GM18526 (cell line): Measurements from ENCODE around the gene CCM2.

Experiments
- POLR2A ChIP-seq: IDR thresholded peaks from 3 replicates; pipeline ENCODE4 v1.6.1; 2011; ENCODE audit not compliant: insufficient read length; ENCODE audit errors: extremely low read depth

The CCM2 gene

DNA sequence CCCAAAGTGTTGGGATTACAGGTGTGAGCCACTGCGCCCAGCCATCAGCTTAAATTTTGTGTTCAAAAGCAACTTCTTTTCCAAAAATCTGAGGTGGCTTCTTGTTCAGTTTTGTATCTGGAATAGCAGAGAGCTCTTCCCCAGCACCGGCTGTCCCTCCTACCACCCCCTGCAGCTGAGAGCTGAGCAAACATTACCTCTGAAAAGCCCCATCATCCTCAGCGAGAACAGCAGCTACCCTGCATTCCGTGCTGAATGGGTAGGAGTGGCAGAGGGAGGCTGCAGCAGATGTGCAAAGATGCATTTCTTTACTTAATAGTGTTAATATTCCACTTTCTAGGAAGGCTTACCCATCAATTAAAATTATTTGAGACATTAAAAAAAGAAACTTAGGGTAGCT lies 31.8 kb downstream of the CCM2 start:
- no peak for TF ChIP-seq POLR2A

DNA sequence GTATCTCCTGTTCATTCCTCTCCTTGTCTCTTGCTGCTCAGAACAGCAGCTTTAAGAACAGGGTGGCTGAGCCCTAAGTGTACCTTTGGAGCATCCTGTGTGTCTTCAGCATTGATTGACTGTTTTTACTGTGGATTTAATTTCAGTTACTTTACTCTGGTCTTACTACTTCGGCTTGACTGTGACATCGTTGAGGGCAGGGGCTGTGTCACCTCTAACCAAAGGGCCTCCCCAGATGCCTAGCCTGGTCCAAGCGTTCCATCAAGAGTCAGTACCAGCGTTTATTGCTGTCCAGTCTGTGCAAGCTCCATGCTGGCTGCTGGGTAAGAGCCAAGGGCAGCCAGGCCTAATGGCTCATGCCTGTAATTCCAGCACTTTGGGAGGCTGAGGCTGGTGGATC lies 32.4 kb downstream of the CCM2 start:
- no peak for TF ChIP-seq POLR2A

DNA sequence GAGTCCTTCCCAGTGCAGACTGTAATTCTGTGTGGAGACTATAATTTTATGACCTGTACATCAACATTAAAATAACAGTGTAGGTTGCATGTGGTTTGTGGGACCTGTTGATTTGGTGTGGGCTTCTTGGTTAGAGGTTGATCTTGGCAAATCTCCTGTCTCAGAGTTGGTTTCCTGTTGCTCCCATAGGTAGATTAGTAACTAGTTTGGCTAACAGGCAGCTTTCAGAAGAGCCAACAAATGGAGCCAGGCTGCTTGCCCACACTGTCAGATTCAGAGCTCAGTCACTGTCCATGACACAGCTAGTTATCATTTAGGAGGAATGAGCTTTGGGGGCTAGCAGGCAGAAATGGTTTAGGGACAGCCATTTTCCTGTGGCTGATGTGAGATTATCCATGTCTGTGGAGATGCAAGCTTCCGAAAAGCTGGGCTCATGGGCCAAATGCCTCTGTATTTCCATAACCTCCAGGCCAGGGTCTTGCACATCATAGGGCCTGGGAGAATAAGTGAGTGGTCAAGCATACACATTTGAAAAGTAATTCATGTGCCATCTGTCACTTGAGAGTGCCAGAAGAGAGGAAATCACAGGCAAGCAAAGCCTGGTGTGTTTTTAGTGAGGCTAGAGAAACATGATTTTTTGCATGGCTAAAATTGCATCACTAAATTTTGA lies 33.4 kb downstream of the CCM2 start:
- TF ChIP-seq POLR2A: no peak

DNA sequence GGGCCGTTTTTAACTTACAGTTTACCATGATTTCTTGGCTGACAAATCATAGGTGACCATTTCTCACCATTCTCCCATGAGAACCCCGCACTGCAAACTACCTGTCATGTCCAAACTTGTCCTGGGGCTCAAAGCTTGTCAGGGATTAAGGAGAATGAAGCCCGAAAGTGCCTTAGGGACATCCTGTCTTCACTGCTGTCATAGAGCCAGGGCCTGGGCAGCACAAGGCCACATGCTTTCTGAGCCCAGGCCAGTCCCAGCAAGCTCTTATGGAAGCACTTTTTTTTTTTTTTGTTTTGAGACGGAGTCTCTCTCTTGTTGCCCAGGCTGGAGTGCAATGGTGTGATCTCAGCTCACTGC lies 33.9 kb downstream of the CCM2 start:
- TF ChIP-seq POLR2A: no peak

DNA sequence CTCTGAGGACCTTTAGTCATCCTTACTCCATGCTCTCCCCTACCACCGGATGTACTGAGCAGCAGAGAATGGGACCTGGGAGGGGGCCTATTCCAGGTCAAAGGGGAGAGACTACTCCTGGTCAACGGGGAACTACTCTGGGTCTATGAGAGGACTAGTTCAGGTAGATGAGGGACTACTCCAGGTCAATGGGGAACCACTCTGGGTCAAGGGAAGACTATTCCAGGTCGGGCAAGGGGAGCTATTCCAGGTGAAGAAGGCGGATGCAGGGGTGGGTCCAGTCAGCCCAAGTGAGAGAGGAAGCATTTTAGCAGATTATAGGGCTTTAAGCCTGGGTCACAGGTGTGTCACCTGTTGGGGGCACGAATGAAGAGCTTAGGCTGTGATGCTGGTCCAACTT lies 35.4 kb downstream of the CCM2 start:
- TF ChIP-seq POLR2A: no peak

DNA sequence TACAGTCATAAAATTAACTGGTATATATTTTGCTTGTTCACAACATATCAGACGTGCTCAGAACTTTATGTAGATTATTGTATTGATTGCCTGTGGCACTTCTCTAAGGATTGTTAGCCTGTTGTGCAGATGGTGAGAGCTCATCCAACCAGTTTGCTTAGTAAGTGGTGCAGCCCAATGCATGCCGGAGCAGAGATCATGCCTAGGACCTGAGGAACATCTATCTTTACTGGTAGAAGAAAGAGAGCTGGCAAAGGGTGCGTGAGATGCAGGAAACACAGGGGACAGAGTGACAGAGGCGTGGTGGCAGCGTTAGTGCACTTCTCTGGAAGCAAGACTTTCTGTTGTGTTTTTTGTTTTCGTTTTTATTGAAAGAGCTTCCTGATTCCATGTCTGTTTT lies 35.9 kb downstream of the CCM2 start:
- no peak for TF ChIP-seq POLR2A

DNA sequence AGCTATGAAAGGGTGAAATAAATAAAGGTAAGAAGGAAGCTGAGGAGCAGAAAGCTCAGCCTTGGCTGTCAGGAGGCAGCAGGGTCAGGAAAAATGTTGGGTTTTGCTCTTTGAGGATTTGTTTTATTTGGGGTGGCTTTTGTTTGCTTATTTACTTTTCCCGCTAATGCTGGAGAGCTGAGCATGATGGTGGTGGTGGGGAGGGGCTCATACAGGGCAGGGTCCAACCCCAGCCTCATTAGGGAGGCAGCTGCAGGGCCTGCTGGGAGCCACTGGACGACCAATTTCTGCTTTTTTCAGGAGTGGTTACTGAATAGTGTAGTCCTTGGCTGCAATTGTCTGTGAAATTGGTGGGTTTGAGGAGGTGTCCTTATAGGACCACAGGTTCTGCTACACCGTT lies 36.3 kb downstream of the CCM2 start:
- no peak for TF ChIP-seq POLR2A

DNA sequence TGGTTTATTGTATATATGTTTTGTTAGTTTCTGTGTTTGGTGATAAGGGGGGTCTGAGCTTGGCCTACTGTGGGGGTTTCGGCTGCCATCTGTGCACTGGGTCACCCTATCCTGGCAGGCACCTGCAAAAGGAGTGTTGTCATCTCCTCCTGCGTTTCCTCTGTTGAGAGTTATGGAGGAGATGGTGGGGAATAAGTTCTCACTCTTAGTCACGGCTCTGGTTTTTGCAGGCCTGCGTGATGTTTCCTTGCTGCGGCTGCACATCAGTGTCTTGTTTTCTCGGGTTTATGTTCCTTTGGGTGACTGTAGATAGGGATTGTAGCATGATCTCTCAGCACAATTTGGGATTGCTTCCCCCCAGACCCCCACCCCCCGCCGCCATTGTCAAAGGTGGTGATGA lies 36.8 kb downstream of the CCM2 start:
- no peak for TF ChIP-seq POLR2A

DNA sequence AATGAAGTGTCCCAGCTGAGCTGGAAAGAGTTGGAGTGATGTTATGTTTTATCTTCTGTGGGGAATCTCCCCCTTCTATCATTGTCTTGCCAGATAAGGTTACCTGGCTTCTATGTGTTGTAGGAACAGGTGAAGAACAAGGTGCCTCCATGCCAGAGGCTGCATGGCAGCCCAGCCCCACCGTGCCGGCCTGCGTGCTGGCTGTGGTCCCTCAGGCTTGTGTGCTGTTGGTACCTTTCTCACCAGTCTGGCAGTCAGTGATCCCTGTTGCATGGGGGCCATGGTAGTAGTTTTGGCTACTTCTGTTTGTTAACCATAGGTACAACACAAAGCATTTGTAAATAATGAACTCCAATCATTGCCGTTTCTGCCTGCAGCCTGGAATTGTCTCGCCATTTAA lies 37.9 kb downstream of the CCM2 start:
- no peak for TF ChIP-seq POLR2A

DNA sequence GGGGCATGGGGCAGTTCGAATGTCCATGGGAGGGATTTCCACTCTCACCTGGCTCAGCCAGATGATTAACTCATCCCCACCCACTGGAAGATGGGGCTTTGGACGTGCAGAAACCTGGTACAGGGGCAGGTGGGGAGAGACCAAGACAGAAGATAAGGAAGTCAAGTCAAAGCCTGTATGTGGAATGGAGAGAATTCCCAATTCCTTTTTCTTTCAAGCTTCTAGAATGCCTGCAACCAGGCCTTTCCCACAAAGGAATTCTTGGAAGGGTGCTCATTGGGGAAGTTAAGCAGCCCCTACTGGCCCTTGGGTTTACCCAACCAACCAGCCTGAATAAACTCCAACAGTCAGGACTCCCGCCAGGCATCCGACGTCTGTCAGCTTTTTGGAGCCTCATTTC lies 39.1 kb downstream of the CCM2 start:
- TF ChIP-seq POLR2A: no peak

DNA sequence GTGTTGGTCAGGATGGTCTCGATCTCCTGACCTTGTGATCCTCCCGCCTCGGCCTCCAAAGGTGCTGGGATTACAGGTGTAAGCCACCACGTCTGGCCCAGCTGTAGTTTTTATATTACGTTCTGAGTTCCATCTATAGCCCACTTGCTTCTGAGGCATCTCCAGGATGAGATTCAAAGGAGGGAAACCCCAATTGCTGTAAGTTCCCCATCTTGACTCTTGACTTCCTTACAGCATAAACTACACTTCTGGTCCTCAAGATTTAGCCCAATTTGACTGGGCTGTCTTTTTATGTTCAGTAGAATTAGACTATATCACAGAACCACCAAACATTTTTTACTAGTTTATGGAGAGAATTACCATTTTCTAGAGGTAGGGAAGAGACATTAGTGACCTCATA lies 44.3 kb downstream of the CCM2 start:
- no peak for TF ChIP-seq POLR2A

DNA sequence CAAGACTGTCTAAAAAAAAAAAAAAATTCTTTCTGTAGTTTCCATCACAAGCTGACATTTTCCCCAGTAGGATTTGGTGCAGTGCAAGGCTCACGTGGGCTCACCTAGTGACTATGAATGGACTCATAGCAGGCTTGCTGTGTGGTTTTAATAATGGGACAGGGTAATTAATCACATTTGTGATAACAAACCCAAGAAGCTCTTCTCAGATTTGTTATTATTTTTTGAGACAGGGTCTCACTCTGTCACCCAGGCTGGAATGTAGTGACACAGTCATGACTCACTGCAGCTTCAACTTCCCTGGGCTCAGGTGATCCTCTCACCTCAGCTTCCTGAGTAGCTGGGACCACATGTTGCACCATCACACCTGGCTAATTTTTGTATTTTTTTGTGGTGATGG lies 48.7 kb downstream of the CCM2 start:
- no peak for TF ChIP-seq POLR2A

DNA sequence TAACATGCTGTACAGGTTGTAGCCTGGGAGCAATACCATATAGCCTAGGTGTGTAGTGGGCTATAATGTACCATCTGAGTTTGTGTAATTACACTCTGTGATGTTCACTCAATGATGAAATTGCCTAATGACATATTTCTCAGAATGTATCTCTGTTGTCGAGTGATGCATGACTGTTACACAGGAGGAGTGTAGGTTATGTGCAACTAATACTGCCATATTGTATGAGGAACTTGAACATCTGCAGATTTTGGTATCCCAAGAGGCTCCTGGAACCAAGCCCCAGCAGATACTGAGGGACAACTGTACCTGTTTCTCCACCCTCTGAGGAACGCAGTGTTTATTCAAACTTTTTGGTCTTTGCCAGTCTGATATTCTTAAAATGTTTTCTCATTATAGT lies 50.2 kb downstream of the CCM2 start:
- TF ChIP-seq POLR2A: no peak

DNA sequence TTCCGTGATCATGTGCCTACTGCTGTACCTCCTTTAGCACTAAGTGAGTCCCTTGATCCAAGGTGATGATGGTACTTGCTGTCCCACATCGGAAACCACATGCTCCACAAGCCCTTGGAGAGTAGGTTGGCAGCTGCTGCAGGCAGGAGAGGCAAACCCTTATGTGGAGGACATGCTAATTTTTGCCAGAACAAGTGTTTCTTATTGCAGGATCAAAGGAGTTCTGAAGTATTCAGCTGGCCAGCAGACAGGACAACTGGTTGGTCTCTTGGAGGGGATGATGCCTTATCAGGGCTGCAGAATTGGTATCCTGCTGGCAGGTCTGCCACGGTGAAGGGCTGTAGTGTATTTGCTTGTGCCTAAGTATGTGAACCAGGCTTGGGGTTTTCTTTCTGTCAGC lies 52.0 kb downstream of the CCM2 start:
- TF ChIP-seq POLR2A: no peak

DNA sequence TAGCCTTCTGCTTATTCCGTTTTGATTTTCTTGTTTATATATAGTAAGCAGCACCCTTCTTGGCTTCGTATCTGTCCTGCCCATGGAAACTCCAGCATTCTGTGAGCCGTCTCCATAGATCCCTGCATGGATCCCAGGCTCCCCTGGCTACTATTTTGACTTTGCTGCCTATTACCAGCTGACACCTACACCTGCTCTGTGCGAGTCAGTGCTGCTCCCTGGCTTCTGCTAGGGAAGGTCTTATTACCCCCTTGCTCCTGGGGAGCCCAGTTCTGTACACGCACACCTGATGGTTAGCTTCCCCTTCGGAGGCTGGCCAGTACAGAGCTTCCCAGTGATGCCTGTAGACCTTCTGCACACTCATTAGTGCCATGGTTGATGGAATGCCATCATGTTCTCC lies 53.4 kb downstream of the CCM2 start:
- TF ChIP-seq POLR2A: no peak

DNA sequence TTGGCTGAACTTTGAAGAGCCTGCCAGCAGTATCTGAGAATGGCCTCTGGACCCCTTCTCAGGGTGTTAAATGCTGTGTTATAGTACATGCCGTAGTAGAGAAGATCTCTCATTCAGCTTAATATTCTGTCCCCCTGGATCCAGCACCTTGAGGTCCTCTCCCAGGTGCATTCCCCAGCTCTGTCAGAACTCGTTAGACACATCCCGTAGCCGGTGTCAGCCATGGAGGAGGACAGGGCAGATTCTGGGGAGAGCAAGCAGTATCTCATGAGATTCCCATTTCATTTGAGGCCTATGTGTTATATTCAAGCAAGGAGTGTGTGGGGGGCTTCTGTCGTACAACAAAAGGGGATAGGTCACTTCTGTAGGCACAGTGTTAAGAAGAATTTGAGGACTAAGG lies 53.9 kb downstream of the CCM2 start:
- no peak for TF ChIP-seq POLR2A

DNA sequence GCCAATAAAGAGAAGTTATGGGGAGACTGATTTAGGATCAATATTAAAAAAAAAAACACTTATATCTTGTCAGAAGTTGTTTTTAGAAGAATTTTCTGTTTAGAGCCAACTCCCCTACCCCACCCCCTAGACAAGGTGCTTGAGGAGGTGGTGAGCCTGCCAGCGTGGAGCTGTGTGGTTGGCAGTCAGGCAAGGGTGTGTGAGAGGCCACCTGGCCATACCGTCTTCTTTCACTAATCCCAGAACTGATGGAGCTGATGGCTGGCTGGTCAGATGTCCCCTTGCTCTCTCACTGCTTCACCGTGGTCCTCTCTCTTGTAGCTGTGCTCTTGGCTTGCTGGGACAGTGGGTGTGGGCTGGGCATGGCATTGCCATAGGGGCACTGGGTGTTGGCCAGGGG lies 54.4 kb downstream of the CCM2 start:
- no peak for TF ChIP-seq POLR2A

DNA sequence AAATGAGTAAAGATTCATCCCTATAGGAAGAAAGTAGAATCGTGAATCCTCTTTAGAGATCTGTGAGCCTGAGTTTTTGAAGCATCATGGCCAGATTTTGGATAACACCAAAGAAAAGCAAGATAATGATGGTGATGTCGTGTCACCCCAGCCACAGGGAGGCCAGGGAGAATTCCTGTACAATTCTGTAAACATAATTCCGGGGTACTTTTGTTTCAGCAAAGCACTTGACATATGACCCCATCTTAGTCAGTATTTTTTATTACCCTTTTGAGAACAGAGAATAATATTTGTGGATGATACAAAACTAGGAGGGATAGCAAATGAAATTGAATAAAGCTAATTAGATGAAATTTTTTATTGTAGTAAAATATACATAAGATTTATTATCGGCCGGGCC lies 55.0 kb downstream of the CCM2 start:
- TF ChIP-seq POLR2A: no peak

DNA sequence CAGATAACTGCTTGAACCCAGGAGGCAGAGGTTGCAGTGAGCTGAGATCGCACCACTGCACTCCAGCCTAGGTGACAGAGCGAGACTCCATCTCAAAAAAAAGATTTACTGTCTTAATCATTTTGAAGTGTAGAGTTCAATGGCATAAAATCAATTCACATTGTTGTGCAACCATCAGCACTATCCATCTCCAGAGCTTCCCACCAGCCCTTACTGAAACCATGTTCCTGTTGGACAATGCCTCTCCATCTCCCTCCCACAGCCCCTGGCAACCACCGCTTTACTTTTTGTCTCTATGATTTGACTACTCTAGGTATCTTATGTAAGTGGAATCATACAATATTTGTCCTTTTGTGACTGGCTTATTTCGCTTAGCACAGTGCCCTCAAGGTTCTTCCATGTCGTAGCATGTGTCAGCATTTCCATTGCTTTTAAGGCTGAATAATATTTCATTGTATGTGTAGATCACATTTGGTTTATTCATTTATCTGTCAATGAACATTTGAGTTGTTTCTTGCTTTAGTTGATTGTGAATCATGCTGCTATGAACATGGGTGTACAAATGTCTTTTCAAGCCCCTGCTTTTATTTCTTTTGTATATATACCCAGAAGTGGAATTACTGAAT lies 55.7 kb downstream of the CCM2 start:
- TF ChIP-seq POLR2A: no peak
